ENCODE data around the gene PEX11G.

Gene PEX11G

DNA sequence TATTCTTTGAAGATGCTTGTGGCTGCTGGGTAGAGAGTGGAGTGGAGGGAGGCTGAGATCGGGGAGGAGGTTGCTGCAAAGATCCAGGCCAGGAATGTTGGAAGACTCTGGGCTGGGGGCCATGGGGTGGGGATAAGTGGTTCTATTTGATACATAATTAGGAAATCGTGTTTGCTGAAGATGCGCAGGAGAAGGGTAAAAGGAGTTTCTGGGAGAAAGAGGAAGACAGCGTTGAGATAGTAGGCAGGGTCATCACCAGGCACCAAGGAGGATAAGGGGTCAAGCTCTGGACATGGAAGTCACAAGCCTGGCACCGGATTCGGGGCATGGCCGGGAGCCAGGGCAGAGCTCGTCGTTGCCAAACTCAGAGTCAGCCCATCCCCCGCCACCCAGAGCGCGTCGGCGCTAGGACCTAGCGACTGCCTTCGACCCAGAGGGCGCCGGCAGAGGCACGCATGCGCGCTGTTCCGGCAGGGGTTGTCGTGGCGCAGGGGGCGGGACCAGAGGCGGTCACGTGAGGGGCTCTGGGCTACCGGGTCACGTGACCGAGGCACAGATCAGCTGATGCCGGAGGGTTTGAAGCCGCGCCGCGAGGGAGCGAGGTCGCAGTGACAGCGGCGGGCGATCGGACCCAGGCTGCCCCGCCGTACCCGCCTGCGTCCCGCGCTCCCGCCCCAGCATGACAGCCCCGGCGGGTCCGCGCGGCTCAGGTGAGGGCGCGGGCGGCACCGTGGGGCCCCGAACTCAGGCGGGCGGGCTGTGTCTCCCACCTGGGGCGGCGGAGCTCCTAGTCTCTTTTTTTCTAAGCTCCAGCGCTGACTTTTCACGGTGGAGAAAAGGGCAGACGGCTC, 33.5 kb upstream of the PEX11G start, which contains the start of gene MCOLN1:
Gene MCOLN1, plus strand, starts transcription at position 553 of the 851 bp plus-strand sequence. Its CDS starts 127 bp downstream, at position 680.
- peak; percentile 97 for DNase-seq (ENCODE audit: low read depth)
- TF ChIP-seq, protein P1, sequence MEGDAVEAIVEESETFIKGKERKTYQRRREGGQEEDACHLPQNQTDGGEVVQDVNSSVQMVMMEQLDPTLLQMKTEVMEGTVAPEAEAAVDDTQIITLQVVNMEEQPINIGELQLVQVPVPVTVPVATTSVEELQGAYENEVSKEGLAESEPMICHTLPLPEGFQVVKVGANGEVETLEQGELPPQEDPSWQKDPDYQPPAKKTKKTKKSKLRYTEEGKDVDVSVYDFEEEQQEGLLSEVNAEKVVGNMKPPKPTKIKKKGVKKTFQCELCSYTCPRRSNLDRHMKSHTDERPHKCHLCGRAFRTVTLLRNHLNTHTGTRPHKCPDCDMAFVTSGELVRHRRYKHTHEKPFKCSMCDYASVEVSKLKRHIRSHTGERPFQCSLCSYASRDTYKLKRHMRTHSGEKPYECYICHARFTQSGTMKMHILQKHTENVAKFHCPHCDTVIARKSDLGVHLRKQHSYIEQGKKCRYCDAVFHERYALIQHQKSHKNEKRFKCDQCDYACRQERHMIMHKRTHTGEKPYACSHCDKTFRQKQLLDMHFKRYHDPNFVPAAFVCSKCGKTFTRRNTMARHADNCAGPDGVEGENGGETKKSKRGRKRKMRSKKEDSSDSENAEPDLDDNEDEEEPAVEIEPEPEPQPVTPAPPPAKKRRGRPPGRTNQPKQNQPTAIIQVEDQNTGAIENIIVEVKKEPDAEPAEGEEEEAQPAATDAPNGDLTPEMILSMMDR (IDR thresholded peaks at IDR 0.05; ENCODE audit: low read depth, low read length): no peak
- TF ChIP-seq MYC (IDR thresholded peaks at IDR 0.05; ENCODE audit: low read depth, low read length): peak; percentile 61
- TF ChIP-seq, protein P2, sequence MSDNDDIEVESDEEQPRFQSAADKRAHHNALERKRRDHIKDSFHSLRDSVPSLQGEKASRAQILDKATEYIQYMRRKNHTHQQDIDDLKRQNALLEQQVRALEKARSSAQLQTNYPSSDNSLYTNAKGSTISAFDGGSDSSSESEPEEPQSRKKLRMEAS (IDR thresholded peaks at IDR 0.05; ENCODE audit: low read depth, low read length): peak; percentile 99
- TF ChIP-seq POLR2A (IDR thresholded peaks at IDR 0.05; ENCODE audit: extremely low read depth, insufficient read length): peak; percentile 44
- H3K4me3 ChIP-seq (ENCODE audit: low read depth, low read length): peak within 1 kb of the TSS; percentile 61

DNA sequence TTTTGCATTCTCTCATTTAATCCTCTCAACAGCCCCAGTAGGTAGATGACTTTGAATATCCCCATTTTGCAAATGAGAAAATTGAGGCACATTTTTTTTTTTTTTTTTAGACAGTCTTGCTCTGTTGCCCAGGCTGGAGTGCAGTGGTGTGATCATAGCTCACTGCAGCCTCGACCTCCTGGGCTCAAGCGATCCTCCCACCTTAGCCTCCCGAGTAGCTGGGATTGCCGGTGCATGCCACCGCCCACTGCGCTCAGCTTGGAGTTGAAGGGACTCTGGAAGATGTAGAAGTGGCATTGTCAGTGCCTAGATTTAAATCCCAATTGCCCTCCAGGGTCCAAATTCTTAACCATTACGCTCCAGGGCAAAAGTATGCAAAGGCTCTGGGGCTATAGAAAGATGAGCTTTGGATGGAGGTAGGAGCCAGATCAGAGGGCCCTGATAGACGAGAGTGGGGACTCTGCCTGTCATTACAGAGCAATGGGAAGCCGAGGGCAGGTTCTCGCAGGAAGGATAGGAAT, 32.8 kb upstream of the PEX11G start:
- DNase-seq (ENCODE audit: low read depth): no peak
- peak overlapping the region; percentile 47 for H3K4me3 ChIP-seq (ENCODE audit: low read depth, low read length)
- no peak for TF ChIP-seq POLR2A (IDR thresholded peaks at IDR 0.05; ENCODE audit: extremely low read depth, insufficient read length)
- TF ChIP-seq MYC (IDR thresholded peaks at IDR 0.05; ENCODE audit: low read depth, low read length): no peak
- TF ChIP-seq, protein P1 (IDR thresholded peaks at IDR 0.05; ENCODE audit: low read depth, low read length): no peak
- TF ChIP-seq, protein P2 (IDR thresholded peaks at IDR 0.05; ENCODE audit: low read depth, low read length): no peak

DNA sequence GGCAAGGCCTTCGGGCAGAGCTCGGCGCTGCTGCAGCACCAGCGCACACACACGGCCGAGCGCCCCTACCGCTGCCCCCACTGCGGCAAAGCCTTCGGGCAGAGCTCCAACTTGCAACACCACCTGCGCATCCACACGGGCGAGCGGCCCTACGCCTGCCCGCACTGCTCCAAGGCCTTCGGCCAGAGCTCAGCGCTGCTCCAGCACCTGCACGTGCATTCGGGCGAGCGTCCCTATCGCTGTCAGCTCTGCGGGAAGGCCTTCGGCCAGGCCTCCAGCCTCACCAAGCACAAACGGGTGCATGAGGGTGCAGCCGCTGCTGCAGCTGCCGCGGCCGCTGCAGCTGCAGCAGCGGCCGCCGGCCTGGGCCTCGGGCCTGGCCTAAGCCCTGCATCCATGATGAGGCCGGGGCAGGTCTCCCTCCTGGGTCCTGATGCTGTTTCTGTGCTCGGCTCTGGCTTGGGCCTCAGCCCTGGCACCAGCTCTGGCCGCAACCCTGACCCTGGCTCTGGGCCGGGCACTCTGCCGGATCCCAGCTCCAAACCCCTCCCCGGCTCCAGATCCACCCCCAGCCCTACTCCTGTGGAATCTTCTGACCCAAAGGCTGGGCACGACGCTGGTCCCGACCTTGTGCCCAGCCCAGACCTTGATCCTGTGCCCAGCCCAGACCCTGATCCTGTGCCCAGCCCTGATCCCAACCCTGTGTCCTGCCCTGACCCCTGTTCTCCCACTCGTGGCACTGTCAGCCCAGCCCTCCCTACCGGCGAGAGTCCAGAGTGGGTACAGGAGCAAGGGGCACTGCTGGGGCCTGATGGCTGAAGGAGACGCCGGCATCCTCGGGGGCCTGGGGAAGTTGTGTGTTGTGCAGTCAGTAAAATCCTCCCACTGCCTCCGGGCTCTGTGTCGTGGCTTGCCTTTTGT, 31.6 kb upstream of the PEX11G start:
- H3K4me3 ChIP-seq (ENCODE audit: low read depth, low read length): no peak overlapping the region
- DNase-seq (ENCODE audit: low read depth): no peak
- TF ChIP-seq POLR2A (IDR thresholded peaks at IDR 0.05; ENCODE audit: extremely low read depth, insufficient read length): no peak
- TF ChIP-seq, protein P2 (IDR thresholded peaks at IDR 0.05; ENCODE audit: low read depth, low read length): no peak
- no peak for TF ChIP-seq MYC (IDR thresholded peaks at IDR 0.05; ENCODE audit: low read depth, low read length)
- TF ChIP-seq, protein P1 (IDR thresholded peaks at IDR 0.05; ENCODE audit: low read depth, low read length): no peak

DNA sequence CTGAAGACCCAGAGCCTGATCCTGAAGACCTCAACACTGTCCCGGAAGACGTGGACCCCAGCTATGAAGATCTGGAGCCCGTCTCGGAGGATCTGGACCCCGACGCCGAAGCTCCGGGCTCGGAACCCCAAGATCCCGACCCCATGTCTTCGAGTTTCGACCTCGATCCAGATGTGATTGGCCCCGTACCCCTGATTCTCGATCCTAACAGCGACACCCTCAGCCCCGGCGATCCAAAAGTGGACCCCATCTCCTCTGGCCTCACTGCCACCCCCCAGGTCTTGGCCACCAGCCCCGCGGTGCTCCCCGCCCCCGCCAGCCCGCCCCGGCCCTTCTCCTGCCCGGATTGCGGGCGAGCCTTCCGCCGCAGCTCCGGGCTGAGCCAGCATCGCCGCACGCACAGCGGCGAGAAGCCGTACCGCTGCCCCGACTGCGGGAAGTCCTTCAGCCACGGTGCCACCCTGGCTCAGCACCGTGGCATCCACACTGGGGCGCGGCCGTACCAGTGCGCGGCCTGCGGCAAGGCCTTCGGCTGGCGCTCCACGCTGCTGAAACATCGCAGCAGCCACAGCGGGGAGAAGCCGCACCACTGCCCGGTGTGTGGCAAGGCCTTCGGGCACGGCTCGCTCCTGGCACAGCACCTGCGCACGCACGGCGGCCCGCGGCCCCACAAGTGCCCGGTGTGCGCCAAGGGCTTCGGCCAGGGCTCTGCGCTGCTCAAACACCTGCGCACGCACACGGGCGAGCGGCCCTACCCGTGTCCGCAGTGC, 30.7 kb upstream of the PEX11G start:
- DNase-seq (ENCODE audit: low read depth): no peak
- TF ChIP-seq, protein P1 (IDR thresholded peaks at IDR 0.05; ENCODE audit: low read depth, low read length): no peak
- TF ChIP-seq, protein P2 (IDR thresholded peaks at IDR 0.05; ENCODE audit: low read depth, low read length): no peak
- TF ChIP-seq POLR2A (IDR thresholded peaks at IDR 0.05; ENCODE audit: extremely low read depth, insufficient read length) (no peak), MYC (IDR thresholded peaks at IDR 0.05; ENCODE audit: low read depth, low read length) (no peak)
- no peak overlapping the region for H3K4me3 ChIP-seq (ENCODE audit: low read depth, low read length)

DNA sequence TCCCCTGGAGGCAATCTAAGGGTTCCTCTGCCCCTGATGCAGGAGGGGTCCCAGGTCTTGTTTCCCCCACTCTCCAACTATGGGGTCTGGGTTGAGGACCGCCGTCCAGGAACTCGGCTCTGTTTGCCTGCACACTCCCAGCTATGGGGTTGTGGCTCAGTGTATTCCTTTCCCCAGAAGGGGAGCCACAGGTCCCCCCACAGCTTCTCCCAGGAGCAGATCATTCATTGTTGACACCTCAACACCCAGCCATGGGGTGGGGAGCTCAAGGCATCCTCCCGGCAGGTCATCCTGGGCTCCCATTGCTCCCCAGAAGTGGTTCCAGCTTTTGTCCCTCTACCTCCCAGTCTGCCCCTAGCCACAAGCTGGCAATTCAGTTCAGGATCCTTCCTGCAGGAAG, 28.0 kb upstream of the PEX11G start:
- TF ChIP-seq MYC (IDR thresholded peaks at IDR 0.05; ENCODE audit: low read depth, low read length) (no peak), POLR2A (IDR thresholded peaks at IDR 0.05; ENCODE audit: extremely low read depth, insufficient read length) (no peak)
- TF ChIP-seq, protein P2 (IDR thresholded peaks at IDR 0.05; ENCODE audit: low read depth, low read length): no peak
- TF ChIP-seq, protein P1 (IDR thresholded peaks at IDR 0.05; ENCODE audit: low read depth, low read length): no peak
- H3K4me3 ChIP-seq (ENCODE audit: low read depth, low read length): no peak overlapping the region
- no peak for DNase-seq (ENCODE audit: low read depth)
